Measurements from ENCODE around the gene WDR55.
"Not testable (repeated sequence)": the region's sequence is repeated elsewhere in the genome, so short reads cannot be mapped to it uniquely, and the experiment has no call there.

The WDR55 gene

DNA sequence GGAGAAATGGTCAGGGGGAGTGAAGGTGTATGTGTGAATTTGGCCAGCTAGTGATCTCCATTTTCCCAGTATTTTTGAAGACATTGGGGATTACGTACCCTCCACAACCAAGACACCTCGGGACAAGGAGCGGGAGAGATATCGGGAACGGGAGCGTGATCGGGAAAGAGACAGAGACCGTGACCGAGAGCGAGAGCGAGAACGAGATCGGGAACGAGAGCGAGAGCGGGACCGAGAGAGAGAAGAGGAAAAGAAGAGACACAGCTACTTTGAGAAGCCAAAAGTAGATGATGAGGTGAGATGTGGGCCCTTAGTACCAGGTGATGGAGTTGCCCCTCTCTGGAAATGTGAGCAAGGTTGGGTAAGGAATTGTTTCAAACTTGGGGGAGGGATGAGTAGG is 5.8 kb upstream of the WDR55 start:
- DNase-seq (ENCODE audit: low read depth) = no peak

DNA sequence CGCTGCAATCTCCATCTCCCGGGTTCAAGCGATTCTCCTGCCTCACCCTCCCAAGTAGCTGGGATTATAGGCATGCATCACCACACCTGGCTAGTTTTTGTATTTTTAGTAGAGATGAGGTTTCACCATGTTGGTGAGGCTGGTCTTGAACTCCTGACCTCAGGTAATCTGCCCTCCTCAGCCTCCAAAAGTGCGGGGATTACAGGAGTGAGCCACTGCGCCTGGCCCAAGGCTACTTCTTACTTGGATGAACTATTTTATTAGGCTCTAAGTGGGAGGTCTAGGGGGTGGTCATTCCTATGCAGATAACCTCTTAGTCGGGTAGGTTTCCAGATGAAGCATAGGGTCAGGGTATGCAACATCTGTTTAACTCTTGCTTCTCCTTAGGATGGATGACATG is 4.3 kb upstream of the WDR55 start:
- not testable (repeated sequence) for DNase-seq (ENCODE audit: low read depth)

DNA sequence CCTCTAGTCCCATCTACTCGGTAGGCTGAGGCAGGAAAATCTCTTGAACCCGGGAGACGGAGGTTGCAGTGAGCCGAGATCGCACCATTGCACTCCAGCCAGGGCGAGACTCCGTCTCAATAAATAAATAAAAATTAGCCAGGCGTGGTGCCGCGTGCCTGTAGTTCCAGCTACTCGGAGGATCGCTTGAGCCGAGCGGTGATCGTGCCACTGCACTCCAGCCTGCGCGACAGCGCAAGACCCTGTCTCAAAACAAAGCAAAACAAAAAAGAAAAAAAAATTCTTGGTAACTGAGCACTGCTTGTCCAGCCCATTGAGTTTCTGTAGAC is 710 bp upstream of the WDR55 start:
- no peak for DNase-seq (ENCODE audit: low read depth)

DNA sequence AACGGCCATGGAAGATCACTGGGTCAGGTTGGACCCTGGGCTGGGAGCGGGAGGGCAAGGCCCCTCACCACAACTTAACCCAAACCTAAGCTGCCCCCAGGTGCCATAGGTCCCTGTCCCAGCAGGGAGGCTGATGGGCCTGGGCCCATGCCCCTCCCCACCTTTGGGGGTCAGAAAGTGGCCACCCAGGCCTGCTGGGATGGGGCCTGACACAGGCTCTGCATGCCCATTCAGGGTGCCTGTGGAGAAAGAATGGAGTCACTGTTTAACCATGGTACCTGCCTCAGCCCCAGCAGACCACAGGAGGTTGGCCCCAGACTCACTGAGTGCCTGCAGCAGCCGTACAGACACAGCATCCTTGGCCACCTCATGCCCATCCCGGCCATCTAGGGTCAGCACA is 6.3 kb downstream of the WDR55 start:
- not testable (repeated sequence) for DNase-seq (ENCODE audit: low read depth)

DNA sequence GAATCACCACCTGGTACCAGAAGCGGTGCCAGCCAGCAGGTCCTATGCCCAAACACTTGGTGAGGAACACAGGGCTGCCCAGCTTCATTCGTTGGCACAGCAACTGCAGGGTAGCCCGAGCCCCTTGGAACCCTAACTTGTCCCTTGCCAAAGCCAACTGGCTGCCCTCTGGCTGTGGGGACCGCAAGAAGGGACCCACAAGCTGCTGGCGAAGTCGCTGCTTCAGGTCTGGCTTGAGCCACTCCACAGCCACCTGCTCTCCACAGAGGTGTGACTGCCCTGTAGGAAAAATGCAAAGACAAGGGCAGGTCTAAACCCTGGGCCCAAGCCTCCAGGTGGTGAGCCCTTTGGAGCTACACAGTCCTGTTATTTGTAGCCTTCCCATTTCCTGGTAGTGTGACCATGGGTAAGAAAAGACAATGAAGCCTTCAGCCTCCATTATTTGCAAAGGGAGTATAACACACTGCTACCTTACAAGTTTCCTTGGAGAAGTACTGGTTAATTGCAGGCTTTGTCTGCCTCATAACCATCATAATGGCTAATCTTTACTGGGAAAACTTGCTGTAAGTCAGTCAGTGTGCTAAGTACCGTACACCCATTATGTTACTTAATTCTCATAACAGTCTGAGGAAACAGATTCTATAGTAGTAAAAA is 6.9 kb downstream of the WDR55 start:
- DNase-seq (ENCODE audit: low read depth) = no peak

DNA sequence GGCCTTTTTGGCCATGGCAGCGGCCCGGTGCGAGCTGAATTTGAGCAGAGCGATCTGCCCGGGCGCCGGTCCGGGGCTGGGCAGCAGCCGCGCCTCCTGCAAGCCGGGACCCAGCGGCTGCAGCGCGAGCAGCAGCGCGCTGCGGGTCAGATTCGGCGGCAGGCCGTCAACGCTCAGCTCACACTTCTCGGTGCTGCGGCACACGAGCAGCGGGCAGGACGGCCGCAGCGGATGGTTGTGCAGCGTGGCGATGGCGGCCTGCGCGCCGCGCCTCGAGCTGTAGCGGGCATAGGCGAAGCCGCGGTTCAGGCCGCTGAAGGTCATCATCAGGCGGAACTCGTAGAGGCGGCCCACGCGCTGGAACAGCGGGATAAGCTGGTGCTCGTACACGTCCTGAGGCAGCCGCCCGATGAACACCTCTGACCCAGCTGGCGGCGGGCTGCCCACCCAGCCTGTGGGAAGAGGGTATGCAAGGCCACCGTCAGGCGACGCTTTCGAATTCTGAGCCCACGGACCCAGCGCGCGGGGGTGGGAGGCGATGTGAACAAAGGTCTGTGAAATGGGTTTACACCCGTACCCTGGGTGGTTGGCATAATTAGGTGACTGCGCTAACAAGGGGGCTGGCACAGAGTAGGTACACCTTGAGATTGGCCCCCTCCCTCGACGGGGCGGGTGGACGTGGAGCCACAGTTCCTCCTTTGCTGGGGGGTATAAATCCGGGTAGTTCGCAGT is 7.9 kb downstream of the WDR55 start:
- DNase-seq (ENCODE audit: low read depth) = peak; percentile 57

DNA sequence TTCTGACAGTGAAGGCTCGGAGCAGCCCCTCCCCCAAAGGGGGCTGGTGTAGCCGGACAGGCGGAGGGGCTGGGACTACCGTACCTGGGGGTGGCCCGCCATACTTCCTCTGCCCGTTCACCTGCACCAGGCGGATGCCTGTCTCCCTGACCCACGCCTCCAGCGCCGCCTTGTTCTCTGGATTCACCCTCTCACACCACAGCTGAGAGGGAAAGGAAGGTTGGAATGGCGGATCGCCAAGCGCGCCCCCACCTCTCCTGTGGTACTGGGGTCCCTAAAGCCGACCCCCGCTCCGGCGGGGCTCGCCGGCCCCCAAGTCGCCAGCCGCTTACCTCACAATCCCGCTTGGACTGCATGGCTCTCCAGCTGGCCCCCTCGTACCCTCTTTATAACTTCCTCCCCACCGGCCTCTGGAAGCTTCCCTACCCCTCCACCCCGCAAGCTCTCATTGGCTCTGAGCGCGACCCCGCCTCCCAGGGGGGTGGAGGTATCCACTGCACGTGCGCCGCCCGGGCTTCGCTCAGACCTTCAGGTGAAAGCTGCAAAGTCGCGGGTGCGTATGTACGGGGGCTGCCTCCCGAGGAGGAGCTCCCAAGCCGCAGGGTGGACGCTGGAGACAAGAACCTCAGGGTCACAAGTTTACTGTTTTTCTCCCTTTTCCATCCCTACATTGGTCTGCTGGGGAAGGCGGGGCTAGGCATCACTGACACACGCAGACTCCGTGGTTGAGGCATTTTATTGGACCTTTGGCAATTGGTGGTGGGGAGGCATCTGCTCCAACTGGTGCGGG is 8.7 kb downstream of the WDR55 start, which contains the start of gene DND1:
TSS of gene DND1 (minus strand) at position 390 of the 790 bp plus-strand sequence. CDS start at position 356, 34 bp downstream.
- no peak for DNase-seq (ENCODE audit: low read depth)

DNA sequence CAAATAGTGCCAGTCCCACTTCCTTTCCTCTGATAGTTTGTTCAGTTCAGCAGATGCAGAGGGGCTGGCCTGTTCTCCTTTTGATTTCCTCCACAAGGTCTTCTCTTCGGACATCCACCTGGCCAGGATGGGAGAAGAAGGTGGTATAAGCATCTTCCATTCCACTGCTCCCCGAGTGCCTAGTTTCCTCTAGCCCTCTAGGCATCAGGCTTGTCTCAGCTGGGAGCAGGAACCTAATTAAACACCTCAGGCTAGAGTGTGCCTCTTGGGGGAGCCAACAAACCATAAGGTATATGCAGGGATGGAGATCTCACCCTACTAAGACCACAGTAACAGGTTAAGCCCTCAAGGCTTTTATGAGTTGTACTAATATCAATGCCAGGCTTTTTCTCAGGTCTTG is 9.5 kb downstream of the WDR55 start:
- DNase-seq (ENCODE audit: low read depth) = no peak

DNA sequence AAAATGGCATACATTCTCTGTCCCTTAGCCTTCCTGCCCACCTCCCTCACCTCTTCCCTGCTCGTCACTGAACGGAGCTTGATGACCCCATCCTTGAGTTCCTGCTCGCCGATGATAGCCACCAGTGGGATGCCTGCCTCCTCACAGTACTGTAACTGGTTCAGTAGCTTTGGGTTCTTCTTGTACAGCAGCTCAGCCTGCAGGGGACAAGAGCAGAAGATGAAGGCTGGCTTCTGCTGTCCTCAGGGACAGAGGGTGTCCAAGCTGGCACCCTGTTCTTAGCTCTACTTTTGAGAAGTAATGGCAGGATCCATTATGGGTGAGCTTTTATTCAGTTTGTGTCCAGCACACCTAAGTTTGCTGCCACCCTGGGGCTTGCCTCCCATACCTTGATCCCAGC is 9.9 kb downstream of the WDR55 start:
- DNase-seq (ENCODE audit: low read depth) = no peak

DNA sequence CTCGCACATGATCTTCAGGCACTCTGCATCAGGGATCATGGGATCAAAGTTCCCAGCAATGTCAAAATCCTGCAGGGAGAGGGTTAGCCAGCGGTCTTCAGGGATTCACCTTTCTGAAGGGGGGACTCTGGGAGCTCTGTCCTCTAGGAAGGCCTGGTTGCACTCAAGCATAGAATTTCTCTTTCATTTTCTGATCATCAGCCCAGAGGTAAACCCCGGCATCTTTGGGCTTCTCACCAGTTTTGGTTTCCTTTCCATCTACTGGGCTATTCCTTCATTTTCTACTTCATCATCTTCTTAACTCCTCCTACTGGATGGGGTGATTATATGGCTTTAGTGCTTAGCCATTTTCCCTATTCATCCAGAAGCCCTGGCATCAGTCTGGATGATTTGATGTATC is 13.2 kb downstream of the WDR55 start:
- no peak for DNase-seq (ENCODE audit: low read depth)

DNA sequence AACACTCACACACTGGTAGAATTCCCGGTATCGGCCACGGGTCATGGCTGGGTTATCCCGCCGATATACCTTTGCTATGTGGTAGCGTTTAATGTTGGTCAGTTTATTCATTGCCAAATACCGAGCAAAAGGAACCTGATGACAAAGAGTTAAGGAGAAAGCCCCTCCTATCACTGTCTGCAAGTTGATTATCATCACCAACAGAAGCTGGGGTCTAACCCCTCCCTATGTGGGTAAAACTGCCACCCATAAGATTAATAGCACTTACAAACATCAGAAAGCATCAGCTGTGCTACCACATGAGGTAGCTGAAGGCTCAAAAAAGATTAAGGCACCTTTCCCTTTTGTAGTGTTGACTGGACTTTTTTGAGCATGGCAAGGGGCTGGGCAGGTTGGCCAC is 14.3 kb downstream of the WDR55 start:
- DNase-seq (ENCODE audit: low read depth) = no peak

DNA sequence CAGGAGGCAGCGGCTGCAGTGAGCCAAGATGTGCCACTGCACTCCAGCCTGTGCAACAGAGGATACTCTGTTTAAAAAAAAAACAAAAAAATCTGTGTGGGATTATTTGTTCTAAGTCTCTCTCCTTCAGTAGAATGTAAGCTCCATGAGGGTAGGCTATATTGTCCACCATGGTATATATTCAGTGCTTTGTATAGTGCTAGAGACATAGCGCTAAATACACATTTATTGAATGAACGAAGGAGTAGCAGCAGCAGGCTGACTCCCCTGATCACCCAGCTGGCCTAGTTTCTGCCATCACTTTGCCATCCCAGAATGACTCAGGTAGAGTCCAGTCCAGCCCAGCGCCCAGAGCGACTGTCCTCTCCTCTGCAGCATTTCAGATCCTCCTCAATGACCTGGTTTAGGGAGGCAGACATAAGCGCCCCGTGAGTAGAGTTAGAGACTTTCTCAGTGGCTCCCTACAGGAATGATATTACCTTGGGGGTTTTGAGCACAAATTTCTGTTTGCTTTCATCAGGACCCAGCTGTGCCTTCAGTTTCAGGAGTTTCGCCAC is 25.8 kb downstream of the WDR55 start:
- DNase-seq (ENCODE audit: low read depth) = peak; percentile 30

DNA sequence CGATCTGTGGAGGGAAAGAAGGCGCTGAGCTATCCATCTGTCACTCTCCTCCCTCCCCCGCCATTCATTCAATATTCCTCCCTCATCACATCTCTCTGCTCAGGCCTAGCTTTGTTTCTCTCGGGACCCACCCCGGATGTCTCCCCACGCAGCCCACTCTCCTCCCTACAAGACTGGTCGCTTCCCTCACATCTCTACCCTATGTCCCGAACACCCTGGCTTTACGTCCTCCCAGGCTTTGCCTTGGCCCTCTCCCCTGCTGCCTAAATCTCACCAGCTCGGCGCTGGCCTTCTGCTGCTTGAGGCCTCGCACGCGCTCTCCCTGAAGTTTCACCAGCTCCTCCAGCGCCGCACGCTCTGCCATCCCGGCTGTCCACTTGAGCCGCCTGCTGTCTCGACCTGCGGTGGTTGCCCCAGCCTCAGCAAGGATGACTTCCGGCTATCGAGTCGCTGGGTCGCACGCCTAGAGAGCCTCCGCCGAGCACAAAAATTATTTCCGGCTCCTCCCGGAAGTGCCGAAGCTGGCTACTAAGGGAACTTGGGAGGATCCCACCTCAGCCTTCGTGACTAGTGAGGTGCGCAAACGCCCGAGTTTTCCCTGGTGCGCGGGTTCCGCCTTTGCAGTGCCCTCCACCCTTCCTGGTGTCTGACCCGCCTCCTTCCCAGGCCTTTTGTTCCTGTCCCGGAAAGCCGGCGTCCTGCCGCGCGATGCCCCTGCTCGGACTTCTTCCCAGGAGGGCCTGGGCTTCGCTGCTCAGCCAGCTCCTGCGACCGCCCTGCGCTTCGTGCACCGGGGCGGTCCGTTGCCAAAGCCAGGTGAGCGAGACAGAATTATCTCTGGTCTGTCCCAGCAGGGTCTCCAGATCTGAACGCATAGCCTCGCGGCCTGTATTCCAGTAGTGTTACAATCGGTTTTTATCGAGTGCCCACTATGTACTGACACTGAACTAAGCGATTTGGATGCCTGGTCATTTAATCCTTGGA is 26.5 kb downstream of the WDR55 start, which contains the start of the genes HARS1 and HARS2:
TSS of gene HARS1 (minus strand) at position 430 of the 984 bp plus-strand sequence. CDS start at position 364, 66 bp downstream.
TSS of gene HARS2 (plus strand) at position 515 of the 984 bp plus-strand sequence. CDS start at position 709, 194 bp downstream.
- DNase-seq (ENCODE audit: low read depth) = peak; percentile 99

DNA sequence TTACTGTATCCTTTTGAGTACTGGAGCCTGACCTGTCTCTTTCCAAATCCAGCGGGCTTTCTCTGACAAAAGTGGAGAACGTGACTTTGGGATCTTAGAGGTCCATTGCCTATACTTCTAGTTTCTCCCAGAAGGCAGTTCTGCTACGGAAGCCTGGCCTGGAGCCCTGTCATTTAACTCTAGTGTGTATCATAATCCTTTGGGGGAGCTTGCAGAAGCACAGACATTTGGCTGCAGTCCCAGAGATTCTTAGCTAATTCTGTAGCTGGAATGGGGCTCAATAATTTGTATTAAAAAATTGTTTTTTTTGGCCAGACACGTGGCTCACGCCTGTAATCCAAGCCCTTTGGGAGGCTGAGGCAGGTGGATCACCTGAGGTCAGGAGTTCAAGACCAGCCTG is 29.6 kb downstream of the WDR55 start:
- no peak for DNase-seq (ENCODE audit: low read depth)

DNA sequence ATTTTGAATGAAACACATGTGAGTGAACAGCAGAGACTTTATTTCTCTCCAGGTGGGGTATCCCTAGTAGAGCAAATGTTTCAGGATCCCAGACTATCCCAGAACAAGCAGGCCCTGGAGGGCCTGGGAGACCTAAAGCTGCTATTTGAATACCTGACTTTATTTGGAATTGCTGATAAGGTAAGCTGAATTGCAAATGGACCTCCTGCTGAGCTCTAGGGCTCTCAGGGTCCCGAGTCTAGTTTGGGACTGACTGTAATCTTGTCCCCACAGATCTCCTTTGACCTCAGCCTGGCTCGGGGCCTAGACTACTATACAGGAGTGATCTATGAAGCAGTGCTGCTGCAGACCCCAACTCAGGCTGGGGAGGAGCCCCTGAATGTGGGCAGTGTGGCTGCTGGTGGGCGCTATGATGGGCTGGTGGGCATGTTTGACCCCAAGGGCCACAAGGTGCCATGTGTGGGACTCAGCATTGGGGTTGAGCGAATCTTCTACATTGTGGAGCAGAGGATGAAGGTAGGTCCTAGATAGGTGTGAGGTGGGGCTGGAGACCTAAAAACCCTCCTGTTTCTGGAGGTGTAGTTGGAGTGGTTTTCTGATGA is 32.3 kb downstream of the WDR55 start:
- DNase-seq (ENCODE audit: low read depth) = no peak

DNA sequence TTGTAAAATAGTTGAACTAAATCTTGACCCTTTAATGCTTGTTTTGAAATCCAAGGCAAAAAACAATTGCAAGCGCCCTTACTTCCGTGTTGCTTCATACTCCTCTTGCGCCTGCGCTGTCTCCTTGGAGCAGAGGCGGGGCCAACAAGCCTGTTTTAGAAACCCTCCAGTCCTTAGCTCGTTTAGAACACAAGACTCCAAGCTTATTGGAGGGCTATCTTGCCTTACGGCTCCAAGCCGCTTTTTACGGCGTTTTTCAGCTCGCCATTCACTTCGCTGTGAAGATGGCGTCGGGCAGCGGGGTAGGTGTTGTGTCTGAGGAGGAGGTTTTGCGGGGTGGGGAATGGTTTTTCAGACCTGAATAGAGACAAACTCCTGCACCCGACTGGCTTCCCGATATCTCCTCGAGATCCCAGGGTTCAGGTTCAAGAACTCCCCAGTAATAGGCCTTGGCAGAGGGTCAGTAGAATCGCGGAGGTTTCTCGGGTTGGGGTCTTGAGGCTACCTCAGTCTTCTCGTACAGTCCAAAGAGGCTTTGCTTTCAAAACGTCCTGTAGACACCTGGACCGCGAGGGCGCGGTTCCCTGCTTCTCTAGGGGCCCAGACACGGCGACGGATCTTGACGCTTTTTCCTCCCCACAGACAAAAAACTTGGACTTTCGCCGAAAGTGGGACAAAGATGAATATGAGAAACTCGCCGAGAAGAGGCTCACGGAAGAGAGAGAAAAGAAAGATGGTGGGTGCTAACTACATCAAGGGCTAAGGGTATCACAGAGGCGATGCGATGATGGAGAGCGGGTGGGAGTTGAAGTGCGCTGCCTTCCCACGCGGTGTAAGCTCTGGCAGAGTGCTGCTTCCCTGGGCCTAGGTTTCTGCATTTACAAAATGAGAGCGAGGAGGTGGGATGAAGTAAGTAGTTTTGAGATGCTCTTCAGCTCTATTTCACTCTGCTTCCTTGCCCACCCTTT is 35.8 kb downstream of the WDR55 start, which contains the start of gene ZMAT2:
TSS of gene ZMAT2 (plus strand) at position 271 of the 968 bp plus-strand sequence. CDS start at position 285, 14 bp downstream.
- DNase-seq (ENCODE audit: low read depth) = peak; percentile 99

DNA sequence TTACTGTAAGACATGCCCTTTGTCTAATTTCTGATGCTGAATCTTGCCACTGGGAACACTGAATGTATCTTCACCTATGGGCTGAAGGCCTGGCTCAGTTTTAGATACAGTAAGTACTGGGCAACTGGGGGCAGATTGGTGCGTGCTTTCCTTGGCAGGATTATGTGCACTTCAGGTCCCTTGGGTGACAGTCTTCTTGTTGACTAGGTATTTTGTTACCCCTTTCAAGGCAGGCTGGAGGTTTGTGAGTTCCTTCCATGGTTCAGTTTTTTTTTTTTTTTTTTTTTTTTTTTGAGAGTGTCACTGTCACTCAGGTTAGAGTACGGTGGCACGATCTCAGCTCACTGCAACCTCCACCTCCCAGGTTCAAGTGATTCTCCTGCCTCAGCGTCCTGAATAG is 43.1 kb downstream of the WDR55 start:
- no peak for DNase-seq (ENCODE audit: low read depth)

DNA sequence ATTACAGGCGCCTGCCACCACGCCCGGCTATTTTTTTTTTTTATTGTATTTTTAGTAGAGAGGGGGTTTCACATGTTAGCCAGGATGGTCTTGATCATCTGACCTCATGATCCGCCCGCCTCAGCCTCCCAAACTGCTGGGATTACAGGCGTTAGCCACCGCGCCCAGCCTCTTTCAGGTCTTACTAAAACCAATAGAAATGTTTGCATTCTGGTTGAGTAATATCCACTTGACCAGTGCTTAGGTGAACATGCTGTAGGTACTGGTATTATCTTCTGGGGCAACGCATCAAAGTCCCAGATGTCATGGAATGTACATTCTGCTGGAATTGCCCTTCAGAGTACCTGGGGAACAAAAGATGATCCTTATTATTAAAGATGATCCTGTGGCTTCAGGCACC is 44.1 kb downstream of the WDR55 start:
- not testable (repeated sequence) for DNase-seq (ENCODE audit: low read depth)

DNA sequence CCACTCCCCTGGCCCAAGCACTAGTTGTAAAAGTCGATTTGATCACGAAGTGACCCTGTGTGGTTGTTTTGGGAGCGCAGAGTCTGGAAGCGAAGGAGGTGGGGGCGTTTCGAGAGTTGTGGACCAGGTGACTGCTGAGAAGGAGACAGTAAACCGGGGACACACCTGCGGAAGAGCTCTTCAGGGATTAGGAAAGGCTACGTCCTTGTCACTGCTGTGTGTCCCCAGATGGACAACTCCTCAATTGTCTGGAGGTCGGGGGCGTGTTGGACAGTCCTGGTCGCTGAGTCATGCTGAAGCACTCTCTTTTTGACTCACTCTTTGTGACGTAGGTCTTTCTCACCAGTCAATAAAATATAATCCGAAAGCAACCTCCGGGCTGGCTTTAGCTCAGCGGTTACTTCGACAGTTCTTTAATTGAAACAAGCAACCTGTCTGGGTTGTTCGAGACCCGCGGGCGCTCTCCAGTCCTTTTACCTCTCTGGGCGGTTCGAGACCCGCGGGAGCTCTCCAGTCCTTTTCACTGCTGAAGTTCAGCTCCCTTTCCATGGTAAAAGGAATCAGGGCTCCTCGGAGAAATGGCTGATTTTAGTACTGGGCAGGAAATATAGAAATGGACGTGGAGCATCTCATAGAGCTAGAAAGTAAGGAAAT is 46.3 kb downstream of the WDR55 start:
- peak; percentile 99 for DNase-seq (ENCODE audit: low read depth)

All from ELR (cell line).